Globus pallidus (tissue), 1 donor: ENCODE results near the gene PHF11.
"Not testable (repeated sequence)": the region's sequence is repeated elsewhere in the genome, so short reads cannot be mapped to it uniquely, and the experiment has no call there.

Source experiments
- DNase-seq: peaks from one replicate; pipeline ENCODE4 v3.0.0-alpha.2; 2015; ENCODE audit warnings: low spot score

The PHF11 gene

GRCh38 chr13:49546561-49546960, 50.8 kb downstream of the PHF11 start:
- DNase-seq: no peak

- DNase-seq: no peak
Measured at GRCh38 chr13:49549289-49549688, 53.5 kb downstream of the PHF11 start.

GRCh38 chr13:49550942-49551644, 55.3 kb downstream of the PHF11 start:
- DNase-seq: no peak

- no peak for DNase-seq
Measured at GRCh38 chr13:49553888-49554287, 58.1 kb downstream of the PHF11 start.

DNA sequence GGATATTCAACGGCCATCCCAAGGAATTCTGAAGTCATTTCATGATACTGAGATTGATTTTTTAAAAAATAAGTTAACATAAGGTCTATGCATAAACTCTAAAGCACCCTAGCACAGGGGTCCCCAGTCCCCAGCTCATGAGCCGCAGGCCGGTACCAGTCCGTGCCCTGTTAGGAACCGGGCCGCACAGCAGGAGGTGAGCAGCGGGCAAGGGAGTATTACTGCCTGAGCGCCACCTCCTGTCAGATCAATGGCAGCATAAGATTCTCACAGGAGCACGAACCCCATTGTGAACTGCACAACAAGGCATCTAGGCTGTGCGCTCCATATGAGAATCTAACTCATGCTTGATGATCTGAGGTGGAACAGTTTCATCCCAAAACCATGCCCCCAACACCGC, 58.6 kb downstream of the PHF11 start:
- no peak for DNase-seq

- no peak for DNase-seq
Measured at GRCh38 chr13:49559006-49559405, 63.3 kb downstream of the PHF11 start.

- DNase-seq: no peak
Measured at GRCh38 chr13:49560270-49561061, 64.7 kb downstream of the PHF11 start.

DNA sequence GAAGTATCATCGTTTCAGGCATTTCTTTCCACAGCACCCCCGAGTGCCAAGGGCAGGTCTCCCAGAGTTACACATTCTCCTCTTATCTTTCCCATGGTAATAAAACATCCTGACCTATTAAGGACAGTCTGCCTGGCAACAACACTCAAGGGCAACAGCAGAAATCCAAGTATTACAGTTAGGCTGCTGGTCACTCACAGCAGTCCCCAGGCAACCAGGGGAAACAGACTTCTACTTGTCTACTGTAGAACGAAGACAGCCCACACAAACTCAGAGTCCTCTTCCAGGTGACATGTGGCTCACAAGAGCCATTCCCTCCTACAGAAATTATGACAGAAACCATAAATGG, 65.3 kb downstream of the PHF11 start:
- DNase-seq: no peak

DNA sequence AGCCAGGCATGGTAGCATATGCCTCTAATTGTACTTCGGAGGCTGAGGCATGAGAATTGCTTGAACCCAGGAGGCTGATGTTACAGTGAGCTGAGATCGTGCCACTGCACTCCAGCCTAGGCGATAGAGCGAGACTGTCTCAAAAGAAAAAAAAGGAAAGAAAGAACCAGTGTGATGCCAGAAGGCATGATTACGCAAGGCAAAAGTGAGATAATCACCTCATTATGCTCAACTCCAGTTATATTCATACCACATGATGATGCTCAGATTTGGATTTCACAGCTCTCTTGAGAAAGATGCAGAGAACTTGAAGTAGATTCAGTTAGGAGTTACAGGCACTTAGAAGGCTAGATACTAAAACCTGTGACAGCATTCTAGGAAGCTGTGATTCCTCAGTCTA, 67.8 kb downstream of the PHF11 start:
- no peak for DNase-seq

- DNase-seq: not testable (repeated sequence)
Measured at GRCh38 chr13:49565461-49565860, 69.7 kb downstream of the PHF11 start.

- DNase-seq: no peak
Measured at GRCh38 chr13:49566461-49566860, 70.7 kb downstream of the PHF11 start.

GRCh38 chr13:49567491-49567890, 71.7 kb downstream of the PHF11 start:
- no peak for DNase-seq

- no peak for DNase-seq
Measured at GRCh38 chr13:49569993-49570689, 74.4 kb downstream of the PHF11 start.

- no peak for DNase-seq
Measured at GRCh38 chr13:49571299-49572240, 75.8 kb downstream of the PHF11 start.
